ENCODE data around the gene ATP6V0A4.
"Not testable (repeated sequence)": the region's sequence is repeated elsewhere in the genome, so short reads cannot be mapped to it uniquely, and the experiment has no call there.

ATP6V0A4 gene

DNA sequence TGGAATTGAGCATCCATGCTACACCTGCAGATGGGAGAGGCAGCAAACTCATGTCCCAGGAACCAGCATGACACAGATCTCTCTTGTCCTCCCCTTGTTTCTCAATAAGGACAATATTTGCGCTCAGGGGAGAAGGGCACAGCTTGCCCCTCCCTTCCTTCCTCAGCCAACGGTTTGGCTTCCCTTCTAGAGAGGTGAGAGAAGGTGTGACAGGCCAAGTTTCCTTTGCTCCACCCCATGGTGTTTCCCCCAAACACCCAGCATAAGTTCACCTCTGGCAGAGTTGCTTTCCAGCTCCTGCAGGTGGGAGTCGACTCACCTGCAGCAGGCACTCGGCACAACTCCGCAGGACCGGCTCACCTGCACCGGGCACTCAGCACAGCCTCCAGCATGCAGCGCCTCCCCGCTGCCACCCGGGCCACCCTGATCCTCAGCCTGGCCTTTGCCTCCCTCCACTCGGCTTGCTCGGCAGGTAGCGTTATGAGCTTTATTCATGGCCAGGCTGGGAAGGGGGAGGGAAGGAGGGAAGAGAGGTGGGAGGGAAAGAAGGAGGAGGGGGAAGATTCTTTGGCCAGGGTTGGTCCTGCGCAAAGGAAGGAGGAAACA, at the start of gene ATP6V0A4, which contains the start of gene TMEM213:
TSS of gene ATP6V0A4 (minus strand) at position 482 of the 606 bp plus-strand sequence. CDS start 26,949 bp downstream, outside the sequence.
TSS of gene TMEM213 (plus strand) at position 280 of the 606 bp plus-strand sequence. CDS start at position 391, 111 bp downstream.
- no peak for DNase-seq

DNA sequence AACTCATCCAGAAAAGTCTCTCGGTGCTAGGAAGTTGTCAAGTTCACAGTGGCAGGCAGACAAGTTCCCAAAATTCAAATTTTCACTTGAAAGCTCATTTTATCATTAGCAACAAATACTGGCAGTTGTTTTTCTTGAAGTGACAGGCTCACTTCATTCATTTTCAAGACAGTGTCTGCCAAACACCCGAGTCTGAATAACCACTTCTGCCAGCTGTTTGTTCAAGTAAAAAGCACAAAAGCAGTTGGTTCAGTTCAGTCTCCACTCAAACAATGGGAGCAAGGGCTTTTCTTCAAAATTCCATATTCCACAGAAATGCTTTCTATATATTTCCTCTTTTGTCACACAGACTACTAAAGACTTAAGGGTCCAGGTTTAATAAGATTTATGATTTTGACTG, 47.7 kb upstream of the ATP6V0A4 start:
- no peak for DNase-seq

- no peak for DNase-seq
These were observed 45.9 kb upstream of the ATP6V0A4 start for GRCh38 chr7:138843632-138844580.

- no peak for DNase-seq
These were observed 44.1 kb upstream of the ATP6V0A4 start for GRCh38 chr7:138842111-138842510.

DNA sequence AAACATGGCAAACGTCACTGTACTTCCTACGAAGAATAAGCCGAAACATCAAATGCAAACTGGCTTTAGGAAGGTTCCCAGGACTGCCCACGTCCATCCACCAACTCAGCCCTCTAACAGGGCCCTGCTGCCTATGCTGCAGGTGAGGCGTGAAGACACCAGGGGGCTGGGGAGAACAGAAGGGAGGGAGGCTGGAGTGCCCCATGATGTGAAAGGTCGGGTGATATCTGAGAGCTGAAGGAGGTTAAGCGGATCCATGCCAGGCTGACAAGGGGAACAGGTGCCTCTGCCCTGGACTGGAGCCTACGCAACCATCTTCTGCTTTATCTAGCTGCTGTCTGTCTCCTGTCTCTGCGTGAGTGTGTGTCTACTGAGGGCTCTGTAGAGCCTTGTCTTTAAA, 40.2 kb upstream of the ATP6V0A4 start:
- DNase-seq: no peak

GRCh38 chr7:138837627-138838026, 39.6 kb upstream of the ATP6V0A4 start:
- no peak for DNase-seq

DNA sequence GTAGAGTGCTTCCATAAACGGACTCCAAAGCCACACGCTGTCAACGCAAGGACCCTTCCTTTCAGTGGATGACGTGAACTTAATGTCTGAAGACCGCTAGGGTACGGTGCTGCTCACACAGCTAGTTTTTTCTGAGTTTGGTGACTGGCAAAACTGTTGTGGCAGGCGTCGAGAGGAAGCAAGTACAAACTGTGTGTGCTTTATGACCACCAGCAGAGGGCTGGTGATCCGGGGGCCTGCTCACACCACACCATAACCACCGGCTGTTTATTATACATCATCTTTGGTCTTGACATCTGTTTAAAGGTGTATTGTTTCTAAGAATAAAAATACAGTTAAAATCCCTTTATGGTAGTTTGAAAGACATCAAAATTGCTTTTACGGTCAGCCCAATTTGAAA, 37.1 kb upstream of the ATP6V0A4 start:
- DNase-seq: no peak

GRCh38 chr7:138834583-138834982, 36.6 kb upstream of the ATP6V0A4 start:
- no peak for DNase-seq

DNA sequence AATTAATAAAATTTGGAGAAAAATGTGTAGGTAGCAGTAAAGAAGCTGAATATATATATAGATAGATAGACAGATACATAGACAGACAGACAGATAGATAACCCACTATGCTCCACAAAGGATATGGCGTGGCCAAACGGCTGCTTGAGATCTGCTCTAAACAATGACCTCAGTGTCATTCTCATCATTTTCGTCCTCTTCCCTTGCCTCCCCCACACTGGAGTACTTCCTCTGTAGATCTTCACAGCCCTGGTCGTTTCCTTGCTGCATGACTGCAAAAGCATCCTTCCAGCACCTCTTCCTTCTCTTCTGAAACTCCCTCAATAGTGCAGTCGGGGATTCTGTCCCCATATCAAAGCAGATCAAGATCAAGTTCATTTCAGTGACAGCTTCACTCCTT, 35.6 kb upstream of the ATP6V0A4 start:
- no peak for DNase-seq

DNA sequence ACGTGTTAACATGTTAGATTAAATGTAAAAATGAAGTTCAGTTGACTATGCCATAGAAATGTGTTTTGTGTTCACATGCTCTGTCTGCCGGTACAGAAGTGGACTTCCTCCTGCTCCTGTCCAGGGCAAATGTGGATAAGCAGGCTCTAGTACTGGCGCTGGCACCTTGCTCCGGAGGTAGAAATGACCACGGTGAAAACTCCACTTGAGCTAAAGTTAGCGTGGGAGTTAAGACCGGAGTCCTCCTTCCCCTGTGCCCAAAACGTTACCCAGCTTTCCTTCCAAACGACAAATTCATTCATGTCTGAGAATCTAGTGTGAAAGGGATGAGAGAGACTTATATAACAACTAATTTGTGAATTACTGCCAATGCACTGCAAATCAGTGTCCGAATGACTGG, 35.0 kb upstream of the ATP6V0A4 start:
- no peak for DNase-seq

DNA sequence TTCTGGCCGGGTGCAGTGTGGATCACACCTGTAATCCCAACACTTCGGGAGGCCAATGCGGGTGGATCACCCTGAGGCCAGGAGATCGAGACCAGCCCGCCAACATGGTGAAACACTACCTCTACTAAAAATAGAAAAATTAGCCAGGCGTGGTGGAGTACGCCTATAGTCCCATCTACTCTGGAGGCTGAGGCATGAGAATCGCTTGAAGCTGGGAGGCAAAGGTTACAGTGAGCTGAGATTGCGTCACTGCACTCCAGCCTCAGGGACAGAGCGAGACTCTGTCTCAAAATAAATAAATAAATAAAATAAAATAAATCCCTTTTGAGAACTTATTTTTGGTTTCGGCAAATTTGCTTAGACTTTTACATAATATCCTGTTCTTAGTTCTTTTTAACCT, 31.3 kb upstream of the ATP6V0A4 start:
- DNase-seq: no peak

DNA sequence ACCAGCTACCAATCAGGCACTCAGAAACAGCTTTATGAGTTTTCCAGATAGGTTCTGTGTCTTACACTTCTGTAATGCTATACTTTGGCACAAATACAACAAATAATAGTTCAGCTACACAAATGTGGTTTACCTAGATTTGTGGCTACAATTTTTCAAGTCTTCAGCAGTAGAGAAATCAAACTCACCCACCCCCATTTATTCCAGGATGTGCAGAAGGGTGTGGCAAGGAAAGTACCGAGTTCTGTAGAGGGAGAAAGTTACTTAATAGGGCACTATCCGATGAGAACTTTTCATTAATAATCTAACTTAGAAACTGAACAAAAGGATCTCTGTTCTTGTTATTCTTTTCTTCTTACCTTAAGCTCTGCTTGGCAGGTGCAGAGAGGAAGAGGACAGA, 30.3 kb upstream of the ATP6V0A4 start:
- DNase-seq: no peak

DNA sequence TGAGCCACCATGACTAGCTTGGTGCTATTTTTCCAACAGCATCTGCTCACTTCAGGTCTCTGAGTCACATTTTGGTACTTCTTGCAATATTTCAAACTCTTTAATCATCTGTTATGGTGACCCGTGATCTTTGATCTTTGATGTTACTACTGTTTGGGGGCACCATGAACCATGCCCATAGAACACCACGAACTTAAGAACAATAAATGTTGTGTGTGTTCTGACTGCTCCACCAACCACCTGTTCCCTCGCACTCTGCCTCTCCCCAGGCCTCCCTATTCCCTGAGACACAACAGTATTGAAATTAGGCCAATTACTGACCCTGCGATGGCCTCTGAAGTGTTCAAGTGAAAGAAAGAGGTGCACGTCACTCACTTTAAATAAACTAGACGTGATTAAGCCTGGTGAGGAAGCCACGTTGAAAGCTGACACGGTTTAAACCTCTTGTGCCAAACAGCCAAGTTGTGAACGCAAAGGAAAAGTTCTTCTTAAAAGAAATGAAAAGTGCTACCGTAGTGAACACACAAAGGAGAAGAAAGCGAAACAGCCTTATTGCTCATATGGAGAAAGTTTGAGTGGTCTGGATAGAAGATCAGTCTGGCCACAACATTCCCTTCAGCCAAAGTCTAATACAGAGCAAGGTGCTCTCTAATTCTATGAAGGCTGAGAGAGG, 27.2 kb upstream of the ATP6V0A4 start:
- DNase-seq: no peak

- DNase-seq: no peak
These were observed 25.0 kb upstream of the ATP6V0A4 start for GRCh38 chr7:138822867-138823535.

- no peak for DNase-seq
These were observed 23.9 kb upstream of the ATP6V0A4 start for GRCh38 chr7:138821912-138822311.

DNA sequence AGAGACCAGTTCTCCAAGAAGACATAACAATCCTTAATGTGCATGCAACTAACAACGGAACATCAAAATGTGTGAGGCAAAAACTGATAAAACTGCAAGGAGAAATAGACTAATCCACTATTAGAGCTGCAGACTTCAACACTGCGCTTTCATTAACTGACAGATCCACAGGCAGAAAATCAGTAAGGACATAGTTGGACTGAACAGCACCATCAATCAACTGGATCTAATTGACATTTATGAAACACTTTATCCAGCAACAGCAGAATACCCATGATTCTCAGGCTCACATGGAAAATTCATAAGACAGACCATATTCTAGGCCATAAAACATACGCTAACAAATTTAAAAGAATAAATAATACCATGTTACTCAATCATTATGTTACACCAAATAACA, 21.6 kb upstream of the ATP6V0A4 start:
- DNase-seq: no peak

GRCh38 chr7:138816650-138817049, 18.7 kb upstream of the ATP6V0A4 start:
- no peak for DNase-seq

- DNase-seq: no peak
These were observed 16.9 kb upstream of the ATP6V0A4 start for GRCh38 chr7:138814816-138815332.

- no peak for DNase-seq
These were observed 15.9 kb upstream of the ATP6V0A4 start for GRCh38 chr7:138813945-138814344.

DNA sequence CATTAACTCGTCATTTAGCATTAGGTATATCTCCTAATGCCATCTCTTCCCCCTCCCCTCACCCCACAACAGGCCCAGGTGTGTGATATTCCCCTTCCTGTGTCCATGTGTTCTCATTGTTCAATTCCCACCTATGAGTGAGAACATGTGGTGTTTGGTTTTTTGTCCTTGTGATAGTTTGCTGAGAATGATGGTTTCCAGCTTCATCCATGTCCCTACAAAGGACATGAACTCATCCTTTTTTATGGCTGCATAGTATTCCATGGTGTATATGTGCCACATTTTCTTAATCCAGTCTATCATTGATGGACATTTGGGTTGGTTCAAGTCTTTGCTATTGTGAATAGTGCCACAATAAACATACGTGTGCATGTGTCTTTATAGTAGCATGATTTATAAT, 13.3 kb upstream of the ATP6V0A4 start:
- DNase-seq: not testable (repeated sequence)

DNA sequence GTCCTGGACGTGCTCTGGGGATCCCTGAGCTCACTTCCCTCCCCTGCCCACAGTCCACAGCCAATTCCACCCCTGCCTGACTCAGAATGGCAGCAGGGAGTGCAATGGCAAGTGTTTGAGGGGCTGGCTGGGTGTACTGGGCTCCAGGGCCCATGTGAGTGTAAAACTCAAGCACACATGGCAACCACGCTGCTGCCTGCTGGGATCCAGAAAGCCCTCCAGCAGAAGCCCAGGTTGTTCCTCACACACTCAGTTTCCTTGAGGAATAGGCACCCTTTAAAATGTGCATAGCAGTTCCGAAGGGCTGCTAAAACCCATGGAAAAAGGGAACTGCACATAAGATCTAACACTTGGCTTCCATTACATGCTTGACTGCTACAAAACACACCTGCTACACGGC, 11.3 kb upstream of the ATP6V0A4 start:
- DNase-seq: no peak

DNA sequence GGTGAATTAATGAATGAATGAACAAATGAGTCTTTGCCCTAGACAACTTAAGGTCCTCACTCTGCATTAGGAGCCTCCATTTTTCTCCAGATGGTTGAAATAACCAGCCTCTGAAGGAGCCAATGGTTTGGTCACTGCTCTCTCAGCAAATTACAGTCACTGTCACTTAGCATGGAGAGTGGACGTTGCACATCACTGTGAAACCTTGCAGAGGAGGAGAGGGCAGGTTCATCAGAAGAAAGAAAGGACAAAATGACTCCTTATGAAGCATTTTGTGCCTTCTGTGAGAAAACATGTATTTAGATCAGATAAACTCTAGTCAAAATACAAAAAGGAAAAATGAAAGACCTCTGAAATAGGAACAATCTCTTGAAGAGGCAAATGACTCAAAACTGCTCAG, 6.6 kb upstream of the ATP6V0A4 start:
- DNase-seq: no peak

DNA sequence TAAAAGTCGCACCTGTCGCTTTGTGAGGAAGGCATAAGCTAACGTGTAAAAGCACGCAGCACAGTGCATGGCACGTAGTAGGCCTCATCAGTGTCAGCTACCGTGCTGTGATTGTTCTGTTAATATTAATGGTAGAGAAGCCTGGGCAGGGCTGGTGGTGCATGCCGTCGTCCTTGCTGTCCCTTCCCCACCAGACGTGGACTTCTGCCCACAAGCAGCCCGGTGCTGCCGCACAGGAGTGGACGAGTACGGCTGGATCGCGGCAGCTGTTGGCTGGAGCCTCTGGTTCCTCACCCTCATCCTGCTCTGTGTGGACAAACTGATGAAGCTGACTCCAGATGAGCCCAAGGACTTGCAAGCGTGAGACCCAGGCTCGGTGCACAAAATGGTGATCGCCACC, 4.7 kb upstream of the ATP6V0A4 start:
- no peak for DNase-seq
